Mesenchymal stem cell (in vitro differentiated cells and primary cell): ENCODE results near the gene SNRNP200. TPM values are rescaled to one million over a fixed set of nuclear protein-coding genes. Genes with fewer than 3 reads are reported as not detected.
A peak's percentile ranks its signal among the peaks of the same experiment; 100 is the strongest.

Experiments used
- DNase-seq: peaks from one replicate; pipeline ENCODE4 v3.0.0-alpha.2; 2013
- H2AFZ ChIP-seq: one replicate; pipeline ENCODE4 v1.6.1; 2013; ENCODE audit warnings: low read depth, mild to moderate bottlenecking, control low read depth, inconsistent platforms, low read length, moderate library complexity
- H2AK5ac ChIP-seq: 2 replicates; pipeline ENCODE4 v1.6.1; 2013; ENCODE audit warnings: low read length, moderate library complexity, mild to moderate bottlenecking, inconsistent platforms; ENCODE audit not compliant: severe bottlenecking
- H2BK120ac ChIP-seq: one replicate; pipeline ENCODE4 v1.6.1; 2013; ENCODE audit warnings: low read depth, mild to moderate bottlenecking, inconsistent platforms, low read length, moderate library complexity
- H2BK12ac ChIP-seq, 2 experiments: one replicate each; pipeline ENCODE4 v1.6.1; 2013; ENCODE audit warnings: inconsistent platforms in 2 of 2, low read length in 2 of 2, mild to moderate bottlenecking in 2 of 2, moderate library complexity in 2 of 2, control low read depth in 1 of 2
- H2BK15ac ChIP-seq: one replicate; pipeline ENCODE4 v1.6.1; 2013; ENCODE audit warnings: mild to moderate bottlenecking, low read depth, inconsistent platforms; ENCODE audit not compliant: poor library complexity, severe bottlenecking
- H2BK5ac ChIP-seq: 2 replicates; pipeline ENCODE4 v1.6.1; 2013; ENCODE audit warnings: low read depth, mild to moderate bottlenecking, low read length, control low read depth, inconsistent platforms; ENCODE audit not compliant: poor library complexity, severe bottlenecking
- H3K14ac ChIP-seq, 2 experiments: one replicate each; pipeline ENCODE4 v1.6.1; 2013; ENCODE audit warnings: inconsistent platforms in 2 of 2, low read length in 2 of 2, control low read depth in 1 of 2, mild to moderate bottlenecking in 1 of 2, moderate library complexity in 1 of 2
- H3K18ac ChIP-seq, 2 experiments: one replicate each; pipeline ENCODE4 v1.6.1; 2013; ENCODE audit warnings: inconsistent platforms in 2 of 2, low read length in 2 of 2, control low read depth in 1 of 2, low read depth in 1 of 2, mild to moderate bottlenecking in 1 of 2
- H3K23ac ChIP-seq, 2 experiments: one replicate each; pipeline ENCODE4 v1.6.1; 2013; ENCODE audit warnings: inconsistent platforms in 2 of 2, low read length in 2 of 2, mild to moderate bottlenecking in 2 of 2, moderate library complexity in 2 of 2, control low read depth in 1 of 2
- H3K27ac ChIP-seq: 2 replicates; pipeline ENCODE4 v1.5.1; 2013; ENCODE audit warnings: mild to moderate bottlenecking, moderate library complexity, low read length, control low read depth, inconsistent platforms; ENCODE audit not compliant: poor library complexity, severe bottlenecking
- H3K27me3 ChIP-seq, 2 experiments: 2 replicates each; pipeline versions ENCODE4 v1.6.1 to v1.7.0; 2013; ENCODE audit warnings: low read length in 2 of 2, mild to moderate bottlenecking in 2 of 2, moderate library complexity in 2 of 2, control low read depth in 1 of 2, inconsistent platforms in 1 of 2; ENCODE audit not compliant: control insufficient read depth in 1 of 2, insufficient read depth in 1 of 2
- H3K36me3 ChIP-seq, 2 experiments: 2 replicates each; pipeline versions ENCODE4 v1.6.1 to v1.7.0; 2013; ENCODE audit warnings: low read length in 2 of 2, control low read depth in 1 of 2, inconsistent platforms in 1 of 2, low read depth in 1 of 2, mild to moderate bottlenecking in 1 of 2; ENCODE audit not compliant: insufficient read depth in 2 of 2, control insufficient read depth in 1 of 2
- H3K4ac ChIP-seq, 2 experiments: one replicate each; pipeline ENCODE4 v1.6.1; 2013; ENCODE audit warnings: inconsistent platforms in 2 of 2, low read length in 2 of 2, mild to moderate bottlenecking in 2 of 2, moderate library complexity in 2 of 2, control low read depth in 1 of 2, low read depth in 1 of 2
- H3K4me1 ChIP-seq: 2 replicates; pipeline ENCODE4 v1.6.1; 2013; ENCODE audit warnings: low read depth, low read length, control low read depth; ENCODE audit not compliant: control insufficient read depth, insufficient read depth
- H3K4me2 ChIP-seq: 2 replicates; pipeline ENCODE4 v1.6.1; 2013; ENCODE audit warnings: low read length, mild to moderate bottlenecking, inconsistent platforms; ENCODE audit not compliant: poor library complexity, severe bottlenecking
- H3K4me3 ChIP-seq, 2 experiments: 2 replicates each; pipeline versions ENCODE4 v1.5.1 to v1.7.0; 2013; ENCODE audit warnings: low read length in 2 of 2, mild to moderate bottlenecking in 2 of 2, control low read depth in 1 of 2, low read depth in 1 of 2; ENCODE audit not compliant: insufficient read depth in 1 of 2
- H3K79me1 ChIP-seq: replicated peaks from 2 replicates; pipeline ENCODE4 v1.6.1; 2013; ENCODE audit warnings: mild to moderate bottlenecking, control low read depth, low read length, inconsistent platforms; ENCODE audit not compliant: poor library complexity, severe bottlenecking
- H3K9ac ChIP-seq: 2 replicates; pipeline ENCODE4 v1.7.0; 2013; ENCODE audit warnings: mild to moderate bottlenecking, low read length, moderate library complexity
- H3K9me3 ChIP-seq: 2 replicates; pipeline ENCODE4 v1.7.0; 2013; ENCODE audit warnings: mild to moderate bottlenecking, low read length; ENCODE audit not compliant: control insufficient read depth
- H4K8ac ChIP-seq: one replicate; pipeline ENCODE4 v1.6.1; 2013; ENCODE audit warnings: inconsistent platforms, mild to moderate bottlenecking, low read length, moderate library complexity
- H4K91ac ChIP-seq: one replicate; pipeline ENCODE4 v1.6.1; 2013; ENCODE audit warnings: mild to moderate bottlenecking, low read length, inconsistent platforms
- WGBS: methylation state at CpG from one replicate; pipeline ENCODE4 v1.1.7; 2013; ENCODE audit warnings: mixed read lengths; 5-methylcytosine and 5-hydroxymethylcytosine counted together
- polyA plus RNA-seq, 2 experiments: library from polyadenylated mRNA; stranded (reverse); fragments of 200-250 nt; gene quantifications; one replicate each; pipeline ENCODE4 v1.2.3, GENCODE V29; 2013

Gene SNRNP200
- 43.8 TPM for polyA plus RNA-seq (2013, experiment 1 of 2)
- polyA plus RNA-seq (2013, experiment 2 of 2), result 39.2 TPM

- peak within 1 kb of the TSS; percentile 97 for H4K8ac ChIP-seq
- peak within 1 kb of the TSS; percentile 66 for H2AK5ac ChIP-seq
- H2BK5ac ChIP-seq, result no peak within 1 kb of the TSS
- peak within 1 kb of the TSS; percentile 87 to 91 for H3K4ac ChIP-seq
- H3K9me3 ChIP-seq, result no peaks in the 10 kb centered on the region
- H3K9ac ChIP-seq, result peak within 1 kb of the TSS; percentile 97
- 2% methylated on average over 54 of the region's 61 CpGs for WGBS
- peak within 1 kb of the TSS; percentile 35 to 46 for H3K23ac ChIP-seq
- peak within 1 kb of the TSS; percentile 67 for H4K91ac ChIP-seq
- peak; percentile 87 for DNase-seq
- H3K79me1 ChIP-seq, result peaks cover 26% of the 10 kb centered on the region
- H2AFZ ChIP-seq, result peak within 1 kb of the TSS; percentile 56
- H3K4me2 ChIP-seq, result peak within 1 kb of the TSS; percentile 71
- peak within 1 kb of the TSS; percentile 57 to 89 for H3K18ac ChIP-seq
- H2BK120ac ChIP-seq, result no peak within 1 kb of the TSS
- peak within 1 kb of the TSS; percentile 83 to 100 for H3K4me3 ChIP-seq
- peak within 1 kb of the TSS; percentile 31 for H3K27ac ChIP-seq
- peak within 1 kb of the TSS in 1 of 2 experiments; percentile 80 for H3K14ac ChIP-seq
- H3K27me3 ChIP-seq, result no peaks in the 10 kb centered on the region
- H3K36me3 ChIP-seq, result peaks cover 19 to 39% of the 10 kb centered on the region in 2 experiments
- H3K4me1 ChIP-seq, result peaks cover 10% of the 10 kb centered on the region
- H2BK12ac ChIP-seq, result no peak within 1 kb of the TSS
- peak within 1 kb of the TSS; percentile 37 for H2BK15ac ChIP-seq
Measured at GRCh38 chr2:96305091-96305978, at the start of gene SNRNP200. SNRNP200 (minus strand) TSS chr2:96305546; CDS start chr2:96305437, 109 bp downstream.

- Histone ChIP-seq H3K27me3 (no peaks in the 10 kb centered on the region), H2AK5ac (no peak overlapping the region), H2BK15ac (no peak overlapping the region), H2AFZ (no peak overlapping the region), H2BK12ac (no peak overlapping the region), H3K9me3 (no peaks in the 10 kb centered on the region), H3K79me1 (peaks cover 6% of the 10 kb centered on the region), H3K4me1 (no peaks in the 10 kb centered on the region), H3K14ac (no peak overlapping the region), H3K27ac (no peak overlapping the region), H3K36me3 (peaks cover 6 to 11% of the 10 kb centered on the region in 2 experiments), H2BK5ac (no peak overlapping the region), H2BK120ac (no peak overlapping the region), H3K9ac (no peak overlapping the region), H3K4ac (no peak overlapping the region), H3K18ac (no peak overlapping the region), H3K23ac (no peak overlapping the region), H3K4me2 (no peak overlapping the region), H3K4me3 (no peak overlapping the region), H4K91ac (no peak overlapping the region), H4K8ac (no peak overlapping the region)
- no peak for DNase-seq
- 98% methylated on average over 4 of the region's 4 CpGs for WGBS
Measured at GRCh38 chr2:96354492-96354891, 49.1 kb upstream of the SNRNP200 start.

- Histone ChIP-seq H3K4me2 (no peak overlapping the region), H3K18ac (no peak overlapping the region), H3K36me3 (peaks cover 6 to 12% of the 10 kb centered on the region in 2 experiments), H2AFZ (no peak overlapping the region), H3K4me1 (no peaks in the 10 kb centered on the region), H2BK120ac (no peak overlapping the region), H2BK12ac (no peak overlapping the region), H3K14ac (no peak overlapping the region), H3K4ac (no peak overlapping the region), H4K91ac (no peak overlapping the region), H3K4me3 (no peak overlapping the region), H3K9ac (peak overlapping the region; percentile 57), H3K23ac (no peak overlapping the region), H2BK15ac (no peak overlapping the region), H4K8ac (no peak overlapping the region), H3K79me1 (peaks cover 6% of the 10 kb centered on the region), H3K27me3 (no peaks in the 10 kb centered on the region), H3K9me3 (no peaks in the 10 kb centered on the region), H2BK5ac (no peak overlapping the region), H2AK5ac (no peak overlapping the region), H3K27ac (no peak overlapping the region)
- 98% methylated on average over 4 of the region's 4 CpGs for WGBS
- DNase-seq, result peak; percentile 8
Measured at GRCh38 chr2:96353606-96354101, 48.3 kb upstream of the SNRNP200 start.

- Histone ChIP-seq H3K4ac (no peak overlapping the region), H3K4me1 (no peaks in the 10 kb centered on the region), H3K27me3 (no peaks in the 10 kb centered on the region), H2AK5ac (no peak overlapping the region), H3K18ac (no peak overlapping the region), H2BK15ac (no peak overlapping the region), H4K8ac (no peak overlapping the region), H3K4me2 (no peak overlapping the region), H2BK12ac (no peak overlapping the region), H4K91ac (peak overlapping the region; percentile 54), H3K9ac (peak overlapping the region; percentile 57), H3K79me1 (peaks cover 6% of the 10 kb centered on the region), H2BK5ac (no peak overlapping the region), H2BK120ac (no peak overlapping the region), H3K36me3 (peaks cover 6 to 12% of the 10 kb centered on the region in 2 experiments), H3K14ac (no peak overlapping the region), H3K4me3 (peak overlapping the region in 1 of 2 experiments; percentile 14), H3K27ac (no peak overlapping the region), H3K23ac (no peak overlapping the region), H3K9me3 (no peaks in the 10 kb centered on the region), H2AFZ (no peak overlapping the region)
- DNase-seq, result no peak
- 95% methylated on average over 9 of the region's 9 CpGs for WGBS
Measured at GRCh38 chr2:96353032-96353561, 47.8 kb upstream of the SNRNP200 start.
